GM12875 (cell line): ENCODE measurements around the gene HLA-DPA1.

Experiments
- H3K4me3 ChIP-seq: one replicate; pipeline ENCODE4 v1.5.1; 2011; ENCODE audit warnings: low read depth, low read length, control low read depth
- CTCF ChIP-seq: IDR thresholded peaks from 2 replicates; pipeline ENCODE4 v1.5.1; 2011; ENCODE audit warnings: low read depth, mild to moderate bottlenecking, control low read depth, inconsistent platforms, low read length, moderate library complexity, borderline replicate concordance; ENCODE audit not compliant: insufficient read depth

Gene HLA-DPA1

GRCh38 chr6:33015798-33016197, 57.7 kb downstream of the HLA-DPA1 start:
- TF ChIP-seq CTCF: no peak
- H3K4me3 ChIP-seq: no peak overlapping the region

GRCh38 chr6:33014841-33015634, 58.4 kb downstream of the HLA-DPA1 start:
- H3K4me3 ChIP-seq: no peak overlapping the region
- peak; percentile 37; the same call in 1 of the 2 replicates for TF ChIP-seq CTCF
